ELF-1 (cell line): ENCODE data around the gene SREK1IP1.
A peak's percentile ranks its signal among the peaks of the same experiment; 100 is the strongest.

ENCODE experiments used
- DNase-seq: peaks from one replicate; pipeline ENCODE4 v3.0.0-alpha.2; 2016; ENCODE audit warnings: low read depth, low spot score

The SREK1IP1 gene

GRCh38 chr5:64685866-64686265, 82.6 kb downstream of the SREK1IP1 start:
- DNase-seq: no peak

- no peak for DNase-seq
Observed at GRCh38 chr5:64682608-64683007, 85.9 kb downstream of the SREK1IP1 start.

DNA sequence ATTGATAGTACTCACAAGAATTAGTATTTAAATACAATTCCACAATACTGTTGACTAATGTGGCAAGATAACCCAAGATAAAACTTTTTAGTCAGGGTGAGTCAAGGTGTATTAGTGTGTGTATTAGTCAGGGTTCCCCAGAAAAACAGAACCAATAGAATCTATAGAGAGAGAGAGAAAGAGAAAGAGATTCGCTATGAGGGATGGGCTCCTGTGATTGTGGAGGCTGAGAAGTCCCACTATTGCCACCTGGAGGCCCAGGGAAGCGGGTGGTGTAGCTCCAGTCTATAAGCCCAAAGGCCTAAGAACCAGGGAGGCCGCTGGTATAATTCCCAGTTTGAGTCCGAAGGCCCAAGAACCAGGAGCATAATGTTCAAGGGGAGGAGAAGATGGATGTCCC, 88.2 kb downstream of the SREK1IP1 start:
- DNase-seq: peak; percentile 31

- DNase-seq: no peak
Observed at GRCh38 chr5:64678374-64678773, 90.1 kb downstream of the SREK1IP1 start.

GRCh38 chr5:64671678-64672077, 96.8 kb downstream of the SREK1IP1 start:
- no peak for DNase-seq

- no peak for DNase-seq
Observed at GRCh38 chr5:64670277-64670676, 98.2 kb downstream of the SREK1IP1 start.
